HUES48 (cell line): Measurements from ENCODE around the gene CD93.

Experiments used
- H3K27ac ChIP-seq: one replicate; pipeline ENCODE4 v1.7.0; 2013; ENCODE audit warnings: low read depth, low read length, inconsistent platforms
- H3K27me3 ChIP-seq: 2 replicates; pipeline ENCODE4 v1.6.1; 2013; ENCODE audit warnings: mild to moderate bottlenecking, low read length; ENCODE audit not compliant: control insufficient read depth, insufficient read depth
- H3K36me3 ChIP-seq: 2 replicates; pipeline ENCODE4 v1.6.1; 2013; ENCODE audit warnings: low read length; ENCODE audit not compliant: control insufficient read depth, insufficient read depth
- H3K4me1 ChIP-seq: 2 replicates; pipeline ENCODE4 v1.6.1; 2013; ENCODE audit warnings: mild to moderate bottlenecking, low read length; ENCODE audit not compliant: control insufficient read depth, insufficient read depth
- H3K4me3 ChIP-seq: 2 replicates; pipeline ENCODE4 v1.5.1; 2013; ENCODE audit warnings: mild to moderate bottlenecking, low read depth, low read length
- H3K9ac ChIP-seq: 2 replicates; pipeline ENCODE4 v1.6.1; 2013; ENCODE audit warnings: mild to moderate bottlenecking, low read depth, low read length, moderate library complexity
- H3K9me3 ChIP-seq: 2 replicates; pipeline ENCODE4 v1.6.1; 2013; ENCODE audit warnings: low read length; ENCODE audit not compliant: control insufficient read depth, insufficient read depth

Gene CD93

GRCh38 chr20:23119456-23120216 is 33.5 kb upstream of the CD93 start:
- no peaks in the 10 kb centered on the region for H3K27me3 ChIP-seq
- H3K36me3 ChIP-seq: no peaks in the 10 kb centered on the region
- H3K27ac ChIP-seq: no peak overlapping the region
- H3K9ac ChIP-seq: no peak overlapping the region
- no peaks in the 10 kb centered on the region for H3K9me3 ChIP-seq
- no peaks in the 10 kb centered on the region for H3K4me1 ChIP-seq
- H3K4me3 ChIP-seq: no peak overlapping the region

GRCh38 chr20:23118766-23119165 is 32.6 kb upstream of the CD93 start:
- no peak overlapping the region for H3K9ac ChIP-seq
- H3K4me1 ChIP-seq: no peaks in the 10 kb centered on the region
- H3K36me3 ChIP-seq: no peaks in the 10 kb centered on the region
- no peak overlapping the region for H3K4me3 ChIP-seq
- no peaks in the 10 kb centered on the region for H3K27me3 ChIP-seq
- H3K27ac ChIP-seq: no peak overlapping the region
- H3K9me3 ChIP-seq: no peaks in the 10 kb centered on the region

- no peak overlapping the region for H3K9ac ChIP-seq
- no peaks in the 10 kb centered on the region for H3K36me3 ChIP-seq
- H3K4me3 ChIP-seq: no peak overlapping the region
- no peak overlapping the region for H3K27ac ChIP-seq
- no peaks in the 10 kb centered on the region for H3K27me3 ChIP-seq
- no peaks in the 10 kb centered on the region for H3K4me1 ChIP-seq
- H3K9me3 ChIP-seq: no peaks in the 10 kb centered on the region
Measured at GRCh38 chr20:23118144-23118543, 32.0 kb upstream of the CD93 start.

- Histone ChIP-seq H3K27me3 (no peaks in the 10 kb centered on the region), H3K27ac (no peak overlapping the region), H3K9me3 (no peaks in the 10 kb centered on the region), H3K9ac (no peak overlapping the region), H3K4me1 (no peaks in the 10 kb centered on the region), H3K4me3 (no peak overlapping the region), H3K36me3 (no peaks in the 10 kb centered on the region)
Measured at GRCh38 chr20:23117738-23118137, 31.6 kb upstream of the CD93 start.

- no peak overlapping the region for H3K9ac ChIP-seq
- H3K27ac ChIP-seq: no peak overlapping the region
- H3K4me3 ChIP-seq: no peak overlapping the region
- no peaks in the 10 kb centered on the region for H3K36me3 ChIP-seq
- H3K9me3 ChIP-seq: no peaks in the 10 kb centered on the region
- no peaks in the 10 kb centered on the region for H3K4me1 ChIP-seq
- H3K27me3 ChIP-seq: no peaks in the 10 kb centered on the region
Measured at GRCh38 chr20:23116311-23117089, 30.4 kb upstream of the CD93 start.

- H3K9ac ChIP-seq: no peak overlapping the region
- no peak overlapping the region for H3K4me3 ChIP-seq
- no peaks in the 10 kb centered on the region for H3K4me1 ChIP-seq
- no peaks in the 10 kb centered on the region for H3K27me3 ChIP-seq
- H3K27ac ChIP-seq: no peak overlapping the region
- H3K36me3 ChIP-seq: no peaks in the 10 kb centered on the region
- no peaks in the 10 kb centered on the region for H3K9me3 ChIP-seq
Measured at GRCh38 chr20:23115822-23116221, 29.7 kb upstream of the CD93 start.

- Histone ChIP-seq H3K4me1 (no peaks in the 10 kb centered on the region), H3K9me3 (no peaks in the 10 kb centered on the region), H3K9ac (no peak overlapping the region), H3K27me3 (no peaks in the 10 kb centered on the region), H3K27ac (no peak overlapping the region), H3K4me3 (no peak overlapping the region), H3K36me3 (no peaks in the 10 kb centered on the region)
Measured at GRCh38 chr20:23114448-23115082, 28.4 kb upstream of the CD93 start.

GRCh38 chr20:23114018-23114417 is 27.9 kb upstream of the CD93 start:
- Histone ChIP-seq H3K27ac (no peak overlapping the region), H3K4me1 (no peaks in the 10 kb centered on the region), H3K4me3 (no peak overlapping the region), H3K27me3 (no peaks in the 10 kb centered on the region), H3K9ac (no peak overlapping the region), H3K36me3 (no peaks in the 10 kb centered on the region), H3K9me3 (no peaks in the 10 kb centered on the region)

- H3K36me3 ChIP-seq: no peaks in the 10 kb centered on the region
- no peaks in the 10 kb centered on the region for H3K4me1 ChIP-seq
- H3K9ac ChIP-seq: no peak overlapping the region
- H3K9me3 ChIP-seq: no peaks in the 10 kb centered on the region
- H3K27ac ChIP-seq: no peak overlapping the region
- H3K4me3 ChIP-seq: no peak overlapping the region
- H3K27me3 ChIP-seq: no peaks in the 10 kb centered on the region
Measured at GRCh38 chr20:23112595-23112994, 26.5 kb upstream of the CD93 start.

- Histone ChIP-seq H3K36me3 (no peaks in the 10 kb centered on the region), H3K27ac (no peak overlapping the region), H3K9ac (no peak overlapping the region)
Measured at GRCh38 chr20:23111944-23112342, 25.8 kb upstream of the CD93 start.

More at GRCh38 chr20:23111944-23112342, 25.8 kb upstream of the CD93 start:
- Histone ChIP-seq H3K4me1 (no peaks in the 10 kb centered on the region), H3K4me3 (no peak overlapping the region), H3K9me3 (no peaks in the 10 kb centered on the region), H3K27me3 (no peaks in the 10 kb centered on the region)
